ENCODE data around the gene INPP5E. TPM values are rescaled to one million over a fixed set of nuclear protein-coding genes. Genes with fewer than 3 reads are reported as not detected.

INPP5E gene
- polyA plus RNA-seq, 4 donors, result 10.5 to 21.6 (median 15.3) TPM

- no peak for DNase-seq (ENCODE audit: low read depth in 4 of 4, low spot score in 2 of 4)
Observed at GRCh38 chr9:136474021-136474640, 34.5 kb upstream of the INPP5E start.

- DNase-seq (ENCODE audit: low read depth in 4 of 4, low spot score in 2 of 4), result no peak
Observed at GRCh38 chr9:136473354-136473721, 33.7 kb upstream of the INPP5E start.

GRCh38 chr9:136472640-136473353, 33.2 kb upstream of the INPP5E start:
- DNase-seq (ENCODE audit: low read depth in 4 of 4, low spot score in 2 of 4), result no peak

GRCh38 chr9:136471802-136472487, 32.3 kb upstream of the INPP5E start:
- DNase-seq (ENCODE audit: low read depth in 4 of 4, low spot score in 2 of 4), result no peak

GRCh38 chr9:136470792-136471469, 31.3 kb upstream of the INPP5E start:
- DNase-seq (ENCODE audit: low read depth in 4 of 4, low spot score in 2 of 4), result no peak

- no peak for DNase-seq (ENCODE audit: low read depth in 4 of 4, low spot score in 2 of 4)
Observed at GRCh38 chr9:136470356-136470755, 30.7 kb upstream of the INPP5E start.

GRCh38 chr9:136467766-136468165, 28.1 kb upstream of the INPP5E start:
- no peak for DNase-seq (ENCODE audit: low read depth in 4 of 4, low spot score in 2 of 4)

GRCh38 chr9:136466155-136466541, 26.5 kb upstream of the INPP5E start:
- DNase-seq (ENCODE audit: low read depth in 4 of 4, low spot score in 2 of 4), result no peak

GRCh38 chr9:136465500-136466154, 26.0 kb upstream of the INPP5E start:
- DNase-seq (ENCODE audit: low read depth in 4 of 4, low spot score in 2 of 4), result no peak

GRCh38 chr9:136464241-136464640, 24.6 kb upstream of the INPP5E start:
- DNase-seq (ENCODE audit: low read depth in 4 of 4, low spot score in 2 of 4), result no peak

- no peak for DNase-seq (ENCODE audit: low read depth in 4 of 4, low spot score in 2 of 4)
Observed at GRCh38 chr9:136463578-136463977, 23.9 kb upstream of the INPP5E start.

- no peak for DNase-seq (ENCODE audit: low read depth in 4 of 4, low spot score in 2 of 4)
Observed at GRCh38 chr9:136462664-136463063, 23.0 kb upstream of the INPP5E start.

GRCh38 chr9:136460772-136461325, 21.2 kb upstream of the INPP5E start:
- no peak for DNase-seq (ENCODE audit: low read depth in 4 of 4, low spot score in 2 of 4)

GRCh38 chr9:136459425-136459824, 19.8 kb upstream of the INPP5E start:
- DNase-seq (ENCODE audit: low read depth in 4 of 4, low spot score in 2 of 4), result no peak

GRCh38 chr9:136457326-136457725, 17.7 kb upstream of the INPP5E start:
- DNase-seq (ENCODE audit: low read depth in 4 of 4, low spot score in 2 of 4), result no peak

GRCh38 chr9:136456258-136456657, 16.6 kb upstream of the INPP5E start:
- no peak for DNase-seq (ENCODE audit: low read depth in 4 of 4, low spot score in 2 of 4)

GRCh38 chr9:136455043-136456002, 15.7 kb upstream of the INPP5E start:
- DNase-seq (ENCODE audit: low read depth in 4 of 4, low spot score in 2 of 4), result no peak

- DNase-seq (ENCODE audit: low read depth in 4 of 4, low spot score in 2 of 4), result no peak
Observed at GRCh38 chr9:136454026-136454796, 14.6 kb upstream of the INPP5E start.

GRCh38 chr9:136453326-136453725, 13.7 kb upstream of the INPP5E start:
- no peak for DNase-seq (ENCODE audit: low read depth in 4 of 4, low spot score in 2 of 4)

Measured in left renal cortex interstitium (tissue), 4 donors.